H9 (cell line): ENCODE measurements around the gene GSK3A. TPM values are rescaled to one million over a fixed set of nuclear protein-coding genes. Genes with fewer than 3 reads are reported as not detected.
A peak's percentile ranks its signal among the peaks of the same experiment; 100 is the strongest.

ENCODE experiments used
- DNase-seq: peaks from one replicate; pipeline ENCODE4 v3.0.0-alpha.2; 2017
- H2AFZ ChIP-seq: one replicate; pipeline ENCODE4 v1.6.1; 2013; ENCODE audit warnings: mild to moderate bottlenecking, low read length, control low read depth, moderate library complexity
- H2AK5ac ChIP-seq: 2 replicates; pipeline ENCODE4 v1.6.1; 2013; ENCODE audit warnings: low read length, control low read depth, mixed read lengths; ENCODE audit not compliant: insufficient read length
- H2BK120ac ChIP-seq: one replicate; pipeline ENCODE4 v1.6.1; 2013; ENCODE audit warnings: low read depth, mild to moderate bottlenecking, low read length, control low read depth, inconsistent platforms; ENCODE audit not compliant: poor library complexity, severe bottlenecking
- H2BK12ac ChIP-seq: 2 replicates; pipeline ENCODE4 v1.6.1; 2013; ENCODE audit warnings: low read length, control low read depth, mixed read lengths, low read depth; ENCODE audit not compliant: insufficient read length
- H2BK15ac ChIP-seq: 2 replicates; pipeline ENCODE4 v1.6.1; 2013; ENCODE audit warnings: low read depth, low read length, control low read depth
- H2BK20ac ChIP-seq: one replicate; pipeline ENCODE4 v1.6.1; 2013; ENCODE audit warnings: low read depth, mild to moderate bottlenecking, low read length, control low read depth, inconsistent platforms; ENCODE audit not compliant: poor library complexity, severe bottlenecking
- H2BK5ac ChIP-seq: 2 replicates; pipeline ENCODE4 v1.6.1; 2013; ENCODE audit warnings: low read length, control low read depth, mixed read lengths; ENCODE audit not compliant: insufficient read length
- H3K14ac ChIP-seq: 2 replicates; pipeline ENCODE4 v1.6.1; 2013; ENCODE audit warnings: low read length, control low read depth; ENCODE audit not compliant: insufficient read depth
- H3K18ac ChIP-seq: 2 replicates; pipeline ENCODE4 v1.6.1; 2013; ENCODE audit warnings: low read depth, mild to moderate bottlenecking, mixed read lengths, low read length, control low read depth; ENCODE audit not compliant: insufficient read length
- H3K23ac ChIP-seq: 2 replicates; pipeline ENCODE4 v1.6.1; 2013; ENCODE audit warnings: low read length, control low read depth, mixed read lengths, low read depth; ENCODE audit not compliant: insufficient read length
- H3K23me2 ChIP-seq: 2 replicates; pipeline ENCODE4 v1.6.1; 2013; ENCODE audit warnings: low read depth, mild to moderate bottlenecking, mixed read lengths, low read length, control low read depth; ENCODE audit not compliant: insufficient read length, poor library complexity, severe bottlenecking
- H3K27ac ChIP-seq: 2 replicates; pipeline ENCODE4 v1.5.1; 2013; ENCODE audit warnings: low read length, control low read depth, mixed read lengths, low read depth; ENCODE audit not compliant: insufficient read length
- H3K27me3 ChIP-seq: 2 replicates; pipeline ENCODE4 v1.6.1; 2013; ENCODE audit warnings: low read length, control low read depth, inconsistent platforms; ENCODE audit not compliant: insufficient read depth
- H3K4ac ChIP-seq: 2 replicates; pipeline ENCODE4 v1.6.1; 2013; ENCODE audit warnings: low read depth, mild to moderate bottlenecking, control low read depth, inconsistent platforms, low read length, moderate library complexity
- H3K4me1 ChIP-seq: 2 replicates; pipeline ENCODE4 v1.6.1; 2013; ENCODE audit warnings: low read length, control low read depth, inconsistent platforms; ENCODE audit not compliant: insufficient read depth
- H3K4me2 ChIP-seq: 2 replicates; pipeline ENCODE4 v1.6.1; 2013; ENCODE audit warnings: low read length, control low read depth, mixed read lengths; ENCODE audit not compliant: insufficient read length, insufficient read depth
- H3K56ac ChIP-seq: 2 replicates; pipeline ENCODE4 v1.6.1; 2013; ENCODE audit warnings: low read depth, mild to moderate bottlenecking, mixed read lengths, low read length, control low read depth; ENCODE audit not compliant: insufficient read length
- H3K79me1 ChIP-seq: 2 replicates; pipeline ENCODE4 v1.6.1; 2013; ENCODE audit warnings: low read depth, mild to moderate bottlenecking, moderate library complexity, low read length, control low read depth, inconsistent platforms; ENCODE audit not compliant: insufficient read depth, poor library complexity, severe bottlenecking
- H3K79me2 ChIP-seq: 2 replicates; pipeline ENCODE4 v1.6.1; 2013; ENCODE audit warnings: low read length, control low read depth, inconsistent platforms; ENCODE audit not compliant: insufficient read depth
- H3K9ac ChIP-seq: 2 replicates; pipeline ENCODE4 v1.6.1; 2013; ENCODE audit warnings: low read length, control low read depth, mixed read lengths; ENCODE audit not compliant: insufficient read length; ENCODE audit errors: extremely low read depth
- H3K9me3 ChIP-seq: one replicate; pipeline ENCODE4 v1.6.1; 2013; ENCODE audit warnings: low read depth, low read length, inconsistent platforms; ENCODE audit not compliant: control insufficient read depth
- H3T11ph ChIP-seq: one replicate; pipeline ENCODE4 v1.6.1; 2013; ENCODE audit warnings: mild to moderate bottlenecking, low read length, control low read depth, inconsistent platforms
- H4K20me1 ChIP-seq: one replicate; pipeline ENCODE4 v1.6.1; 2013; ENCODE audit not compliant: control insufficient read depth, insufficient read length, insufficient read depth
- H4K5ac ChIP-seq: 2 replicates; pipeline ENCODE4 v1.6.1; 2013; ENCODE audit warnings: low read depth, mild to moderate bottlenecking, mixed read lengths, low read length, control low read depth; ENCODE audit not compliant: insufficient read length
- H4K8ac ChIP-seq: replicated peaks from 2 replicates; pipeline ENCODE4 v1.6.1; 2013; ENCODE audit warnings: low read length, control low read depth, mixed read lengths, low read depth; ENCODE audit not compliant: insufficient read length
- H4K91ac ChIP-seq: 2 replicates; pipeline ENCODE4 v1.6.1; 2013; ENCODE audit warnings: low read depth, mild to moderate bottlenecking, moderate library complexity, mixed read lengths, low read length, control low read depth; ENCODE audit not compliant: insufficient read length
- H3K27ac Mint-ChIP-seq, 3 experiments: 2 replicates in 2 of 3; 3 replicates in 1 of 3; pipeline ENCODE4 v1.8.0; 2020 to 2021; ENCODE audit warnings: mixed read lengths in 3 of 3, mild to moderate bottlenecking in 1 of 3, moderate library complexity in 1 of 3
- H3K27me3 Mint-ChIP-seq: 2 replicates; pipeline ENCODE4 v1.8.0; 2021; ENCODE audit warnings: low read depth, mild to moderate bottlenecking, moderate library complexity, mixed read lengths
- H3K36me3 Mint-ChIP-seq, 3 experiments: 2 replicates in 2 of 3; 3 replicates in 1 of 3; pipeline ENCODE4 v1.8.0; 2020 to 2021; ENCODE audit warnings: low read depth in 3 of 3, mixed read lengths in 3 of 3; ENCODE audit not compliant: insufficient read depth in 1 of 3
- H3K4me1 Mint-ChIP-seq, 2 experiments: 2 replicates each; pipeline ENCODE4 v1.8.0; 2020; ENCODE audit warnings: mixed read lengths in 2 of 2
- H3K4me3 Mint-ChIP-seq, 2 experiments: 2 replicates in 1 of 2; 3 replicates in 1 of 2; pipeline ENCODE4 v1.8.0; 2020 to 2021; ENCODE audit warnings: mild to moderate bottlenecking in 2 of 2, mixed read lengths in 2 of 2, moderate library complexity in 1 of 2
- H3K9me3 Mint-ChIP-seq, 2 experiments: 2 replicates in 1 of 2; 3 replicates in 1 of 2; pipeline ENCODE4 v1.8.0; 2020; ENCODE audit warnings: mild to moderate bottlenecking in 2 of 2, mixed read lengths in 2 of 2, moderate library complexity in 1 of 2
- WGBS: extraction: QIAGEN DNeasy Blood & Tissue Kit; methylation state at CpG from one replicate; pipeline ENCODE4 v1.1.7; 2013; ENCODE audit warnings: missing lambda C conversion rate, low lambda C conversion rate, mixed read lengths; ENCODE audit not compliant: insufficient read length; ENCODE audit errors: extremely low coverage; 5-methylcytosine and 5-hydroxymethylcytosine counted together
- total RNA-seq: library from RNA; stranded (reverse); gene quantifications from 2 replicates; pipeline ENCODE4 v1.2.1, GENCODE V29; 2021
- TF ChIP-seq, protein P1 (sequence below): fragments of 200-600 bp; sonication (generic); conservative IDR thresholded peaks from 3 replicates; pipeline ENCODE4 v1.8.0; 2021; ENCODE audit warnings: antibody characterized with exemption, mild to moderate bottlenecking

The GSK3A gene
- total RNA-seq, 1 experiment from 2014 or later, result 52.4 TPM

DNA sequence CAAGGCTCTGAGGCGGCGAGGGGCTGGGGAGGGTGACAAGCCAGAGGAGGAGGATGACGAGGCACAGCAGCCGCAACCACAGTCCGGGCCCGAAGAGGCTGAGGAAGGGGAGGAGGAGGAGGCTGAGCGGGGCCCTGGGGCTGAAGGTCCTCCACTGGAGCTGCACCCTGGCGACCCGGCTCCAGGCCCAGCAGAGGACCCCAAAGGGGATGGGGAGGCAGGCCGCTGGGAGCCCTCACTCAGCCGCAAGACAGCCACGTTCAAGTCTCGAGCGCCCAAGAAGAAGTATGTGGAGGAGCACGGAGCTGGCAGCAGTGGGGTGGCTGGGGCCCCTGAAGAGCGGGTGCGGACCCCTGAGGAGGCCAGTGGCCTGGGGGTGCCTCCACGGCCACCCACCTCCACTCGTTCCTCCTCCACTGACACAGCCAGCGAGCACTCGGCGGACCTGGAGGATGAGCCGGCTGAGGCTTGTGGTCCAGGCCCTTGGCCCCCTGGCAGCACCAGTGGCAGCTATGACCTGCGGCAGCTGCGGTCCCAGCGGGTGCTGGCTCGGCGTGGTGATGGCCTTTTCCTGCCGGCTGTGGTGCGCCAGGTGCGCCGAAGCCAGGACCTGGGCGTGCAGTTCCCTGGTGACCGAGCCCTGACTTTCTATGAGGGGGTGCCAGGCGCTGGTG is 29.6 kb upstream of the GSK3A start:
- no peak overlapping the region for H4K5ac ChIP-seq
- no peak overlapping the region for H3K4ac ChIP-seq
- H3T11ph ChIP-seq, result no peak overlapping the region
- no CpG with 5 or more reads among the region's 35 CpGs for WGBS
- no peak overlapping the region for H2BK5ac ChIP-seq
- H2BK120ac ChIP-seq, result no peak overlapping the region
- TF ChIP-seq, protein P1, sequence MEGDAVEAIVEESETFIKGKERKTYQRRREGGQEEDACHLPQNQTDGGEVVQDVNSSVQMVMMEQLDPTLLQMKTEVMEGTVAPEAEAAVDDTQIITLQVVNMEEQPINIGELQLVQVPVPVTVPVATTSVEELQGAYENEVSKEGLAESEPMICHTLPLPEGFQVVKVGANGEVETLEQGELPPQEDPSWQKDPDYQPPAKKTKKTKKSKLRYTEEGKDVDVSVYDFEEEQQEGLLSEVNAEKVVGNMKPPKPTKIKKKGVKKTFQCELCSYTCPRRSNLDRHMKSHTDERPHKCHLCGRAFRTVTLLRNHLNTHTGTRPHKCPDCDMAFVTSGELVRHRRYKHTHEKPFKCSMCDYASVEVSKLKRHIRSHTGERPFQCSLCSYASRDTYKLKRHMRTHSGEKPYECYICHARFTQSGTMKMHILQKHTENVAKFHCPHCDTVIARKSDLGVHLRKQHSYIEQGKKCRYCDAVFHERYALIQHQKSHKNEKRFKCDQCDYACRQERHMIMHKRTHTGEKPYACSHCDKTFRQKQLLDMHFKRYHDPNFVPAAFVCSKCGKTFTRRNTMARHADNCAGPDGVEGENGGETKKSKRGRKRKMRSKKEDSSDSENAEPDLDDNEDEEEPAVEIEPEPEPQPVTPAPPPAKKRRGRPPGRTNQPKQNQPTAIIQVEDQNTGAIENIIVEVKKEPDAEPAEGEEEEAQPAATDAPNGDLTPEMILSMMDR, result no peak
- H3K9me3 Mint-ChIP-seq, result no peaks in the 10 kb centered on the region; a peak in 1 of 5 replicates
- peaks cover 20 to 25% of the 10 kb centered on the region in 2 experiments for H3K4me1 Mint-ChIP-seq
- H3K4me2 ChIP-seq, result no peak overlapping the region
- H3K9ac ChIP-seq, result no peak overlapping the region
- H3K27me3 Mint-ChIP-seq, result no peaks in the 10 kb centered on the region
- H4K91ac ChIP-seq, result no peak overlapping the region
- peaks cover 4 to 23% (median 16%) of the 10 kb centered on the region in 3 experiments; a peak in 6 of 7 replicates for H3K36me3 Mint-ChIP-seq
- H3K27ac Mint-ChIP-seq, result 0 out of 7 replicates have a peak overlapping the region, but pooled peaks of 1 of the 3 experiments have one; percentile 36
- H3K14ac ChIP-seq, result no peak overlapping the region; the same call in 1 of the 2 replicates
- H3K56ac ChIP-seq, result no peak overlapping the region
- no peak overlapping the region for H2BK15ac ChIP-seq
- DNase-seq, result no peak
- no peak overlapping the region for H4K8ac ChIP-seq
- H3K27me3 ChIP-seq, result no peaks in the 10 kb centered on the region
- H3K4me3 Mint-ChIP-seq, result no peak overlapping the region
- H2AK5ac ChIP-seq, result no peak overlapping the region
- H3K79me1 ChIP-seq, result no peaks in the 10 kb centered on the region
- no peak overlapping the region for H2BK12ac ChIP-seq
- H3K4me1 ChIP-seq, result no peaks in the 10 kb centered on the region; the same call in 1 of the 2 replicates
- H4K20me1 ChIP-seq, result no peaks in the 10 kb centered on the region
- no peak overlapping the region for H3K27ac ChIP-seq
- no peak overlapping the region for H3K23ac ChIP-seq
- H3K79me2 ChIP-seq, result no peaks in the 10 kb centered on the region
- no peak overlapping the region for H2BK20ac ChIP-seq
- peaks cover 9% of the 10 kb centered on the region for H3K23me2 ChIP-seq
- no peak overlapping the region for H2AFZ ChIP-seq
- H3K18ac ChIP-seq, result no peak overlapping the region
- no peaks in the 10 kb centered on the region for H3K9me3 ChIP-seq
